Measurements from ENCODE around the gene DBF4B.

- TF ChIP-seq CTCF (IDR thresholded peaks at IDR 0.05) (no peak), EP300 (IDR thresholded peaks at IDR 0.05) (no peak), POLR2AphosphoS5 (IDR thresholded peaks at IDR 0.05) (no peak)
These were observed 25.8 kb downstream of the DBF4B start for GRCh38 chr17:44734272-44734671.
